ENCODE data around the gene SHC3. TPM values are rescaled to one million over a fixed set of nuclear protein-coding genes. Genes with fewer than 3 reads are reported as not detected.

The SHC3 gene
- total RNA-seq, 2 donors from 2014 or later, result 1.5 to 1.8 TPM

- no peaks in the 10 kb centered on the region for H3K36me3 ChIP-seq
- H3K9me3 ChIP-seq, result no peaks in the 10 kb centered on the region
- ATAC-seq (ENCODE audit: insufficient number of reproducible peaks, low FRiP score, low read depth) (no peak), DNase-seq (ENCODE audit: low spot score) (no peak)
- no peak overlapping the region for H3K4me3 ChIP-seq
- no peak for TF ChIP-seq CTCF (IDR thresholded peaks at IDR 0.05)
- no peaks in the 10 kb centered on the region for H3K27me3 ChIP-seq (replicated peaks; ENCODE audit: insufficient read depth)
- H3K27ac ChIP-seq, result no peak overlapping the region
- no peaks in the 10 kb centered on the region for H3K4me1 ChIP-seq (ENCODE audit: control insufficient read depth in 1 of 2, low read depth in 2 of 2)
Measured at GRCh38 chr9:89042984-89043383, 135.6 kb downstream of the SHC3 start.

GRCh38 chr9:89039664-89040063, 139.0 kb downstream of the SHC3 start:
- no peak for TF ChIP-seq CTCF (IDR thresholded peaks at IDR 0.05)
- no peak for ATAC-seq (ENCODE audit: insufficient number of reproducible peaks, low FRiP score, low read depth)

GRCh38 chr9:89039104-89039465, 139.5 kb downstream of the SHC3 start:
- ATAC-seq (ENCODE audit: insufficient number of reproducible peaks, low FRiP score, low read depth) (no peak), DNase-seq (ENCODE audit: low spot score) (no peak)
- H3K9me3 ChIP-seq, result no peaks in the 10 kb centered on the region
- no peak overlapping the region for H3K27ac ChIP-seq
- no peaks in the 10 kb centered on the region for H3K36me3 ChIP-seq
- H3K4me1 ChIP-seq (ENCODE audit: control insufficient read depth in 1 of 2, low read depth in 2 of 2), result no peaks in the 10 kb centered on the region
- no peaks in the 10 kb centered on the region for H3K27me3 ChIP-seq (replicated peaks; ENCODE audit: insufficient read depth)
- no peak for TF ChIP-seq CTCF (IDR thresholded peaks at IDR 0.05)
- no peak overlapping the region for H3K4me3 ChIP-seq

More at GRCh38 chr9:89039664-89040063, 139.0 kb downstream of the SHC3 start:
- Histone ChIP-seq H3K4me3 (no peak overlapping the region), H3K4me1 (ENCODE audit: control insufficient read depth in 1 of 2, low read depth in 2 of 2) (no peaks in the 10 kb centered on the region), H3K27ac (no peak overlapping the region), H3K36me3 (no peaks in the 10 kb centered on the region), H3K9me3 (no peaks in the 10 kb centered on the region), H3K27me3 (replicated peaks; ENCODE audit: insufficient read depth) (no peaks in the 10 kb centered on the region)
- no peak for DNase-seq (ENCODE audit: low spot score)

- H3K4me1 ChIP-seq (ENCODE audit: control insufficient read depth in 1 of 2, low read depth in 2 of 2), result no peaks in the 10 kb centered on the region
- TF ChIP-seq CTCF (IDR thresholded peaks at IDR 0.05), result no peak
- ATAC-seq (ENCODE audit: insufficient number of reproducible peaks, low FRiP score, low read depth) (no peak), DNase-seq (ENCODE audit: low spot score) (no peak)
- H3K36me3 ChIP-seq, result no peaks in the 10 kb centered on the region
- H3K4me3 ChIP-seq, result no peak overlapping the region
- no peak overlapping the region for H3K27ac ChIP-seq
- no peaks in the 10 kb centered on the region for H3K27me3 ChIP-seq (replicated peaks; ENCODE audit: insufficient read depth)
- H3K9me3 ChIP-seq, result no peaks in the 10 kb centered on the region
Measured at GRCh38 chr9:89038382-89039103, 140.1 kb downstream of the SHC3 start.

GRCh38 chr9:89037891-89038290, 140.7 kb downstream of the SHC3 start:
- no peak overlapping the region for H3K27ac ChIP-seq
- no peak for ATAC-seq (ENCODE audit: insufficient number of reproducible peaks, low FRiP score, low read depth)

More at GRCh38 chr9:89037891-89038290, 140.7 kb downstream of the SHC3 start:
- Histone ChIP-seq H3K36me3 (no peaks in the 10 kb centered on the region), H3K9me3 (no peaks in the 10 kb centered on the region), H3K4me3 (no peak overlapping the region), H3K27me3 (replicated peaks; ENCODE audit: insufficient read depth) (no peaks in the 10 kb centered on the region), H3K4me1 (ENCODE audit: control insufficient read depth in 1 of 2, low read depth in 2 of 2) (no peaks in the 10 kb centered on the region)
- no peak for DNase-seq (ENCODE audit: low spot score)
- TF ChIP-seq CTCF (IDR thresholded peaks at IDR 0.05), result no peak

Data from thoracic aorta (tissue), 2 donors.